ENCODE data around the gene GNAO1.

Gene GNAO1

DNA sequence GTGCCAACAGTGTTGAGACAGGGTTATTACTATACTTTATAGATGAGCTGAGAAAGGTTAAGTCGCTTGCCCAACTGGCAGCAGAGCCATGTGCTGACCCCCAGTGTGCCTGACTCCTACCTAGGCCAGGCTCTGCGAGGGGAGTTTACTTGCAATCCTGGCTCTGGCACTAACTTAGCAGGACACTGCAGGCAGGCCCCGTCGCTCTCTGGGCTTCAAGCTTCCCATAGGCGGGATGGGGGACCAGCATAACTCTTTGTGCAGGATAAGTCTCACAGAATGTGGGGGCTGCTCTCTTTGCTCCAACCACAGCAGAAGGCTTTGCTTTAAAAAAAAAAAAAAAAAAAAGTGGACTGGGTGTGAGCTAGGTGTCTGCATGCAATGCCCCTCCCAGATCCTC, 102.7 kb downstream of the GNAO1 start:
- DNase-seq (ENCODE audit: low read depth), result no peak

GRCh38 chr16:56294579-56294978, 103.3 kb downstream of the GNAO1 start:
- DNase-seq (ENCODE audit: low read depth), result no peak

DNA sequence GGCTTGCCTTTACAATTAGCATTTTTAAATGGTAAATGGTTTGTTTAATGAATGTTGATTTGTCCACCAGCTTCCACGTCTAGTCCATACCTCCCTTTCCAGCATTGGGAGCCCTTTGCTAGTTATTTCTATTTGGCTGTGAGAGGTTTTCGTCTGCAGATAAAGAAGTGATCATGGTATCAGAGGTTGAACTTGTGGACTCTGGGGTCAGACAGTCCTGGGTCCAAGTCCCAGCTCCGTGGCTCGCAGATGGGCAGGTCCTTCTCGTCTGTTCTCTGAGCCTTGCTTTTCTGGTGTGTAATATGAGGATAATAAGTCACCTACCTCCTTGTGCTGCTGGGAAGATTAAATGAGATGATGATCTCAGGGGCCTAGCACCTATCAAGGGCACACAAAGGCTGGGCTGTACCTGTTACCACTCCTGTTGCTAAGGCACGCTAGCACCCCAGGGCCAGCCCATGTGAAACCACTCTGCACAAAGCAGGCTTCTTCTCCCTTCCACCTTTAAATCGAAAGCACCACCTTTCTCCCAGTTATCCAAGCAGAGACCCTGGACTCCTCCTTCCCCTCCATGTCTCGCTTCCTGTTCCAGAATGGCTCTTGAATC, 103.9 kb downstream of the GNAO1 start:
- DNase-seq (ENCODE audit: low read depth), result no peak

DNA sequence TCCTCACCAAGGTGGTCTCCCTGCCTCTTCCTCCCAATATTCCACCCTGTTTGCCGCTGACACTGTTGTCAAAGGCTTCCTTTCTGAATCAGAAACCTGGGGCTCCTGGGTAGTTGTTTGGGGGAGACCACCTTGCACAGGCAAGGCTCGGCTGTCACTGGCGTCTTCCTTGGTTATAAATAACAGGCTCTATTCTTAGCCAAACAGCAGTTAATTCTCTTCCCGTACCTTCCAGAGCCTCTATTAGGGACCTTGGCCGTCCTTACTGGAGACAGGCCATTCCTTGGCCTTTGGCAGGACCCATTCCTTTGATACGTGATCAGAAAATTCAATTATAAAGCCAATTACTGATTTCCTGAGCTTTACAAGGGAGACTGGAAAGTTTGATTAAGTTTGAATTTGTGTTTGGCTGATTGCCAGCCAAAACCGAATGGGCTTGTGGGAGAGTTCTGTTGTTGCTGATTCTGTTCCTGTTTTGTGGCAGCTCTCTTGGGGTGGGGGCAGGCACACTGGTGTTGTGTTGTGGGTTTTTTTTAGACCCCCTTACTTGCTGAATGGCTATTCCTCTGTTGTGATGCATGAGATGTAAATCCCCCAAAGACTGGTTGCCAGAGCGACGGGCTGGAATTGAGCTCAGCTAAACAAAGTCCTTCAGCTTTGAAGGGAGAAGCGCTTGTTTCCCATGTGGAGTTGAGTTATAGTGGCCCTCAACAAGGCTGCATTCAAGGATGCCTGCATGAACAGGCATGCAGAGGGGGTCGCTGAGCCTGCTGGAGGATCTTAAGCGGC, 104.6 kb downstream of the GNAO1 start:
- DNase-seq (ENCODE audit: low read depth), result no peak

DNA sequence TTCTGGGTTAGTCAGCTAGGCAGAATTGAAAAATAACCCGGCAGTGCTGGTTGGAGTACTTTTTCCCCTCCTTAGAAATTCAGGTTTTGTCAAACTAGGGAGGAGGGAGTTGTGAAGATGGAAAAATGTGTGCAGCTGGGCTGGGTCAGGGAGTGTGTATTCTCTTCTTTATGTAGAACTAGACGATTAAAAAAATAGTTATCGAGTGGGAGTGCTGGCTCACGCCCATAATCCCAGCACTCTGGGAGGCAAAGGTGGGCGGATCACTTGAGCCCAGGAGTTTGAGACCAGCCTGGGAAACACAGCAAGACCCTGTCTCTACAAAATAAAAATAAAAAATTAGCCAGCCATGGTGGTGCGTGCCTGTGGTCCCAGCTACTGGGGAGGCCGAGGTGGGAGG, 106.4 kb downstream of the GNAO1 start:
- no peak for DNase-seq (ENCODE audit: low read depth)

DNA sequence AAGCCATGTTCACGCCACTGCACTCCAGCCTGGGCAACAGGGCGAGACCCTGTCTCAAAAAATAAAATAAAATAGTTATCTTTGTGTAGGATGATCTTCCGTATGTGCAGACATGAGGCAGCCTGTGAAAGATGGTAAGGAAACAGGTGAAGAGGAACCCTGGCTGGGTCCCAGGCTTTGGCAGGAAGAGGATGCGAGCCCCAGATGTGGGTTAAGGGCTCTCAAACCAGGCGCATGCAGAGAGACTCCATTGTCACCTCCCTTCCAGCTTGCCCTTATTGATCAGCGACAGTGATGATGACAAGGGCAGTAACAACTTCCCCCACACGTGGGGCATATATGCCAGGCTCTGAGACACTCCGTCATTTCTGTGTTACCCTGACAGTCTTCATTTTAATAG, 106.8 kb downstream of the GNAO1 start:
- no peak for DNase-seq (ENCODE audit: low read depth)

DNA sequence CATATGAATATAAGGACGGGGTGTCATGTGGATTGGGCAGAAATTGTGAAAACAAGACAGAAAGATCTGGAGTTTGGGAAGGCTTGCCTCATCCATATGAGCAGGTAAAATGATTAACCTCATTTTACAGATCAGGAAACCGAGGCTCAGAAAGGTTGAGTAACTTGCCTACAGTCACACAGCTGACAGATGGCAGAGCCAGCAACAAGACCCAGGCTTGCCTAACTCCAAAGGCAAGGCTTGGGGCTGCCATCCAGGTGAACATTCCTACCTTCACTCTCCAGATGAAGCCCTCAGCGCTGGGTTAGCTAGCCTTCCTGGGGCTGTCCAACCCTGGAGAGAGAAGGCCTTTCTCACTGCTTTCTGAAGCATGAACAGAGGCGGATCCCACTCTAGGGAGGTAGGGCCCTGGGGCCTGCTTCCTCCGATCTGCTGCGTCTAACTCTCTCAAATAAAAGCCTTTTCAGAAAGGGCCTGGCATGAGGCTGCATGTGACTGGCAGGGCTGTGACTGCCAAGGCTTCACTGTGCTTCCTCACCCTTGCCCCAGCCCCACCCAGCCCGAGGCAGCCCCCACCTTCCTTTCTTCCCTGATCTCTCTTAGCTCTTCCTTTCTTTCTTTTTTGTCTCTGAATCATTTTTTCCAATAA, 107.8 kb downstream of the GNAO1 start:
- no peak for DNase-seq (ENCODE audit: low read depth)

GRCh38 chr16:56300242-56300623, 108.9 kb downstream of the GNAO1 start:
- no peak for DNase-seq (ENCODE audit: low read depth)

DNA sequence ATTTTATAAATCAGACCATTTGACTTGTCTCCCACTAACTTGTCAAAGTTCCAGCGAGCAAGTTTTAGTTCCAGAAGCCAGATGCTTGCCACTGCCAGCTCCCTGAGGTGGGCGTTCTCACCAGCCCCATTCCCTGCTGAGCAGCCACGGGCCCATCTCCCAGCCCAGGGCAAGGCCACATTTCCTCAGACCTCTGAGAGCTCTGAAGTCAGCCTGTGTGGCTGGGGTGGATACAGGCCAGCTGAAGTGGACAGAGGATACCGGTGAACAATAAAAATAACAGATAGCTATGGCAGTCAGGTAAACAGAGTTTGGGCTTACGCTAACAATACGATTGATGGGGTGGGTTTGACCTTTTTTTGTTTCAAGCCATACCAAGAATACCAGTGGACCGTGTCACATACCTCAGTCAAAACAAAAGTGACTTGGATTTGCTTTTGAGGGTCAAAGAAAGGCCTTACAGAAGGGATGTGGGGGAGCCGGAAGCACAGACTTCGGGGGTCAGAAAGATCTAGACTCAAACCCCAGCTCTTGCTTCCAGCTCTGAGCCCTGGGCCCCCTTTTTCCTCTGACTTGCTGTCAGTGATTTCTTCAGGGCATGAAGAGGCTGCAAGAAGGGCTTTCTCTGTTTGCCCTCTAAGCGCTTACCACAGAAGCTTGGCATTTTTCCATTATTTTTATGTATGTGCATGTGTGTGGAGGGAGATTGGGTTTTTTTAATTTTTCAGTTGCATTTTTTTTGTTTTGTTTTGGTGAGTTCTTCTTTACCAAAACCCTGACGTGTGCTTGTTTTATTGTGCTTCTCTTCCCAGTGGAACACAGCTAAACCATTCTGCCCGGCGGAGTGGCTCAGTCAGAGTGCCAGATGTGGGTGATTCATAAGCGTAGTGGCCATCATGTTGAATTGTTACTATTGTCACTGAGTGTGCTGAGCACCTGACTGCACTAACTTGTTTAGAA, 109.9 kb downstream of the GNAO1 start:
- no peak for DNase-seq (ENCODE audit: low read depth)

DNA sequence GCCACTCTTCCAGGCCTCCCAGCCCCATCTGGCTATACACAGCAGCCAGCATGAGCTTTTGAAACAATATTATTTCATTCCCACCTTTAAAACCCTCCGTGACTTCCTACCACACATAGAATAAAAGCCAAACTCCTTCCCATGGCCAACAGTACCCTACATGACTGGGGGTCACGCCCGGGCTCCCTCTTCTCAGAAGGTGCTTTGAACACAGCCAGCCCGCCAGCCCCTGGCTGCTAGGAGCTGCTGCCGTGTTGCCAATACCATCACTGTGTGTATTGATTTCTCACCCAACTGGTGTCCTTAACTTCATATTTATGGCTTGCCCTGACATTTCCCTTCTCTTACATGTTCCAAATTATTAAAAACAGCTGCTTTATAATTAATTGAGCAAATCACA, 111.2 kb downstream of the GNAO1 start:
- DNase-seq (ENCODE audit: low read depth), result no peak

- DNase-seq (ENCODE audit: low read depth), result no peak
These were observed 111.9 kb downstream of the GNAO1 start for GRCh38 chr16:56303066-56303715.

DNA sequence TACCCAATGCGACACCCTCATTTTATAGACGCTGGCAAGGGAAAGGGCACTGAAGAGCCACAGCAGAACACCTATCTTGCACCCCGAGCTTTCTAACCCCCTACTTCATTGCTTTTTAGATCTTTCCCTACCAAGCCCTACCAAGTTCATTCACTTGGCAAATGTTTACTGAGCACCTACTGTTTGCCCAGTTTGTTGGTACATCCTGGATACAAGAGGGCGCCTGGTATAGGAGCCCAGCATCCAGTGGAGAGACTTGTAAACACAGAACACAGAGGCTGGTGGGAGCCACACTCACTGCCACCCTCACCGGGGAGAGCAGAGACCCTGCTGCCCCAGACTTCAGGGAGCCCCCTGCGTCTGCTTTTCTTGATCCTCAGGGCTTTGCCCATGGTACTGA, 112.6 kb downstream of the GNAO1 start:
- DNase-seq (ENCODE audit: low read depth), result no peak

GRCh38 chr16:56305956-56306565, 114.8 kb downstream of the GNAO1 start:
- DNase-seq (ENCODE audit: low read depth), result no peak

DNA sequence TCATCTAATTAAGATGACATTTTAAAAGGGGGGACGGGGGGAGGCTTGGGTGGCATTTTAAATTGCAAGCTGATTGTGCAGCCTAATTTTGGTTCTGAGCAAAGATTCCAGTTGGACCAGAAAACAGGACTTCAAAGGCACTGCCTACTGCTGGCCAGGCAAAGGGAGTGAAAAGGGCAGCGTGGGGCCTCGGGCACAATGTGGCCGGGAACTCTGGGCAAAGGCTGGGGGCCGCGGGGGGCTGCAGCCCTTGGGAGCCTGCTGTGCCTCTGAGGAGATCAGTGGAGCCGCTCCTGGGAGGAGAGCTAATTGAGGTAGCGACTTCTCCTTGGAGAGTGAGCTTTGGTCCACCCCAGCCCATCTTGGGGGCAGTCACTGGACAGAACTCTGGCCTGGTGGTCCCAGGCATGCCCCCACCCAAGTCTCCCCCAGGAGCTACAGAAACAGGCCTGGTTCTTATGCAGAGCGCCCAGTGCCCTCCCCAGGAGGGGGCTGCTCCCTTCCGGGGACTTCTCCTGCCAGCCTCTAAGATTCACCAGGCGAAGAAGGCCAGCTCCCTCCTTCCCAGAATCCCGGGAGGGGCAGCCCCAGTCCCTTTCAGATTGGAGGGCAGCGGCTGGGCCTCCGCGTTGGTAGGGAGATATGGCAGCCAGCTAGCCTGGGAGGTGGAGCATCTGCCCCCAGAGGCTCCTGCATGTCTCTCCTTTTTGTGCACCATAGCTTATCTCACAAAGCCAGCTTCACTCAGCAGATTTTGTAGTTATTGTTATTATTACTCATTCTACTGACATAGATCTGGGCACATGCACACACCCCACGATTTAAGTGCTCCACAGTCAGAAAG, 115.6 kb downstream of the GNAO1 start:
- DNase-seq (ENCODE audit: low read depth), result no peak

- no peak for DNase-seq (ENCODE audit: low read depth)
These were observed 116.2 kb downstream of the GNAO1 start for GRCh38 chr16:56307534-56307873.

- DNase-seq (ENCODE audit: low read depth), result no peak
These were observed 117.7 kb downstream of the GNAO1 start for GRCh38 chr16:56309008-56309407.

DNA sequence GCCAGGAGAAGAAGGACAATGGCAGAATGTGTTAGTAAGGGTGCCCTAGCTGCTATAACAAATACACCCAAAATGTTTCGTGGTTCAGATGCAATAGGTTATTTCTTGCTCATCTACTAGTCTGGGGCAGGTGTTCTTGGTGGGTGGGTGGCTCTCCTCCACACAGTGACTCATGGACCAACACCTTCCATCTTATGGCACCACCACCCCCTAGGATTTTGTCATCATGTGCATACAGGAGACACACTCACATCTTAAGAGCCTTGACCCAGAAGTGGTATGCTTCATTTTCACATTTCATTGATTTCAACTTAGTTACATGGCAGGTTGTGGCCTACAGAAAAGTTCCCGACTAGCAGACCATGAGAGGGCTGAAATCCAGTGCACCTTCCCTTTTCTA, 119.4 kb downstream of the GNAO1 start:
- no peak for DNase-seq (ENCODE audit: low read depth)

- no peak for DNase-seq (ENCODE audit: low read depth)
These were observed 120.1 kb downstream of the GNAO1 start for GRCh38 chr16:56311208-56312027.

- no peak for DNase-seq (ENCODE audit: low read depth)
These were observed 120.7 kb downstream of the GNAO1 start for GRCh38 chr16:56312028-56312300.

DNA sequence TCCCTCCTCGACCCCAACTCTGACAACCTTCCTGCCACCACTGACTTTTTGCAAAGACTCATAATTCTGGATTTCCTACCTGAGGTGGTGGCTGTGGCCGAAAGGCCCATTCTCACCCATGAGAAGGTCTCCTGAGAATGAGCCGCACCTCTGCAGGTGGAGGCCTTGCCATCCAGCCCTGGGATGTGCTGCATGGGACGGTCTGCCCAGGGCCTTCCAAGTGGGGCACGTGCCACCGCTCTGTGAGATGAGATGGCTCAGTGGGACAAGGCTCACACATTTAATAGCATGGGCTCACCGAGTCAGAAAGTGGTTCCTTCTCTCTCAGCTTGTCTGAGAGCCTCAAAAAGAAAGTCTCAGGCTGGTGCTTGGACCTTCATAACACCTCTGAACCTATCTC, 121.3 kb downstream of the GNAO1 start:
- no peak for DNase-seq (ENCODE audit: low read depth)
